Tibial nerve (tissue), 4 donors: Measurements from ENCODE around the gene RABL3. TPM values are rescaled to one million over a fixed set of nuclear protein-coding genes. Genes with fewer than 3 reads are reported as not detected.

Experiments
- DNase-seq, 2 donors: peaks; one replicate each; pipeline ENCODE4 v3.0.0-alpha.2; 2019; ENCODE audit warnings: low spot score in 2 of 2
- H3K27ac ChIP-seq, 4 donors: fragments of 200-600 bp; sonication (generic) in 3 of 4; one replicate each; pipeline ENCODE4 v1.5.1; 2017 to 2019; ENCODE audit warnings: mild to moderate bottlenecking in 1 of 4
- H3K27me3 ChIP-seq, 2 donors: fragments of 200-600 bp; sonication (generic) in 1 of 2; one replicate each; pipeline versions ENCODE4 v1.5.1 to v1.6.0; 2017 to 2019
- H3K36me3 ChIP-seq, 3 donors: fragments of 200-600 bp; sonication (generic); one replicate each; pipeline ENCODE4 v1.5.1; 2018 to 2019
- H3K4me1 ChIP-seq, 4 donors: fragments of 200-600 bp; sonication (generic) in 3 of 4; one replicate each; pipeline ENCODE4 v1.5.1; 2017 to 2019
- H3K4me3 ChIP-seq, 4 donors: fragments of 200-600 bp; sonication (generic) in 3 of 4; one replicate each; pipeline ENCODE4 v1.5.1; 2017 to 2019; ENCODE audit warnings: mild to moderate bottlenecking in 1 of 4, moderate library complexity in 1 of 4
- H3K9me3 ChIP-seq, 4 donors: fragments of 200-600 bp; sonication (generic) in 3 of 4; one replicate each; pipeline ENCODE4 v1.5.1; 2017 to 2019
- CTCF ChIP-seq, 5 experiments: fragments of 200-600 bp in 3 of 5; fragments of 450-650 bp in 2 of 5; sonication (generic) in 3 of 5; IDR thresholded peaks; one replicate each; pipeline ENCODE4 v1.5.1; 2016 to 2019; ENCODE audit warnings: antibody characterized with exemption in 5 of 5, mild to moderate bottlenecking in 3 of 5, moderate library complexity in 2 of 5
- EP300 ChIP-seq, 2 donors: sonication (generic); formaldehyde crosslinking; IDR thresholded peaks; one replicate each; pipeline ENCODE4 v1.6.1; 2017; ENCODE audit warnings: antibody characterized with exemption in 2 of 2, mild to moderate bottlenecking in 1 of 2
- POLR2A ChIP-seq, 2 donors: fragments of 450-650 bp; IDR thresholded peaks; one replicate each; pipeline ENCODE4 v1.6.1; 2017; ENCODE audit warnings: antibody characterized with exemption in 2 of 2, mild to moderate bottlenecking in 2 of 2, moderate library complexity in 2 of 2
- WGBS, 2 donors: methylation state at CpG; one replicate each; pipeline ENCODE4 v1.1.5; 2018; 5-methylcytosine and 5-hydroxymethylcytosine counted together
- total RNA-seq, 4 donors: library from RNA; depleted of rRNA; stranded (reverse); fragments of >200 nt; gene quantifications; one replicate each; pipeline ENCODE4 v1.1.0, GENCODE V29; 2016

The RABL3 gene
- total RNA-seq, 4 donors from 2014 or later = 10.8 to 17.6 (median 15.0) TPM

DNA sequence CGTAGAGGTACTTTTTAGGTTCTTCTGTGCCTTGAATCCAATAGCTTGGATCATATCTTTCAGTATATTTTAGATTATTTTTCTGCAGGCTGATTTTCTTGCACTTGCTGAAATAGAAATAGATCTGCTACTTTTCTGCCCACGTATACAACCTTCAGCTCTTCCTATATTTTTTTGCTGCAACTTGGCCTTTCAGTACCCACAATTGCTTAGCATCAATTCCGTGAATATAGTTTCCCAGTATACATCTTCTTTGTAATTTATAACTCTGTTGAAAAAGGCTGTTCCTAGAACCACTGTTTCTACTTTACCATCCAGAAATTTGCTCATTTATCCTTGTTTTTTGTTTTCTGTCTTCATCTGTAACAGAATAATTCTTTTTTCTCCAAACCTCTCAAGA is 36.5 kb upstream of the RABL3 start:
- no peak overlapping the region for H3K27ac ChIP-seq
- no peaks in the 10 kb centered on the region for H3K4me1 ChIP-seq
- 91 to 93% methylated on average over 3 of the region's 3 CpGs for WGBS, 2 donors
- no peak overlapping the region for H3K4me3 ChIP-seq
- no peaks in the 10 kb centered on the region for H3K27me3 ChIP-seq
- no peak for DNase-seq
- peaks cover 0 to 50% (median 5%) of the 10 kb centered on the region in 3 donors for H3K36me3 ChIP-seq
- no peaks in the 10 kb centered on the region for H3K9me3 ChIP-seq
- no peak for TF ChIP-seq EP300 (IDR thresholded peaks at IDR 0.05)
- no peak for TF ChIP-seq POLR2A (IDR thresholded peaks at IDR 0.05)
- no peak for TF ChIP-seq CTCF (IDR thresholded peaks at IDR 0.05)

- Histone ChIP-seq H3K27me3 (no peaks in the 10 kb centered on the region), H3K4me3 (no peak overlapping the region), H3K27ac (no peak overlapping the region), H3K4me1 (no peaks in the 10 kb centered on the region), H3K36me3 (peaks cover 0 to 31% (median 0%) of the 10 kb centered on the region in 3 donors), H3K9me3 (no peaks in the 10 kb centered on the region)
- DNase-seq = no peak
- WGBS, 2 donors = 84 to 90% methylated on average over 3 to 4 of the region's 4 CpGs
- no peak for TF ChIP-seq CTCF (IDR thresholded peaks at IDR 0.05)
- no peak for TF ChIP-seq POLR2A (IDR thresholded peaks at IDR 0.05)
- TF ChIP-seq EP300 (IDR thresholded peaks at IDR 0.05) = no peak
Observed at GRCh38 chr3:120775411-120775810, 33.1 kb upstream of the RABL3 start.

DNA sequence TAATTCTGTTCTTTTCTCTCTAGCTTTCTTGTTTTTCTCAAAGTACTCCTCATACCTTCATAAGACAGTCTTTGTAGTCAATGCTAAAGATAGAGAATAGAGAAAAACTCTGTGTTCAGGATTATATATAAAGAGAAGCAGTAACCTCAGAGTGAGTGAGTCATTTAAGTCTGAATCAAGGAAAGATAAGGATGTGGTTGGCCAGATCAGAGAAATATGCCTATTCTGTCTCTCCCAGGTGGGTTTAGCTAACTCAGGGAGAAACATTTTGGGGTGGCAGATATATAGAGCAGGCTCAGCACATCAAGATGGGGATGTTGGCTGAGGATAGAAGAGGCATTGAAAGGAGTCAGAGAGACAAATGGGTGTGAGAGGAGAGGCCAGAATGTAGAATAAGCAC is 31.6 kb upstream of the RABL3 start:
- Histone ChIP-seq H3K27me3 (no peaks in the 10 kb centered on the region), H3K4me3 (no peak overlapping the region), H3K36me3 (peaks cover 0 to 24% (median 0%) of the 10 kb centered on the region in 3 donors), H3K4me1 (no peaks in the 10 kb centered on the region), H3K9me3 (no peaks in the 10 kb centered on the region), H3K27ac (no peak overlapping the region)
- TF ChIP-seq CTCF (IDR thresholded peaks at IDR 0.05) (no peak), POLR2A (IDR thresholded peaks at IDR 0.05) (no peak), EP300 (IDR thresholded peaks at IDR 0.05) (no peak)
- no peak for DNase-seq

GRCh38 chr3:120772081-120772480 is 29.8 kb upstream of the RABL3 start:
- no peaks in the 10 kb centered on the region for H3K9me3 ChIP-seq
- H3K27me3 ChIP-seq = no peaks in the 10 kb centered on the region
- H3K27ac ChIP-seq = no peak overlapping the region
- H3K36me3 ChIP-seq = peaks cover 0 to 16% (median 0%) of the 10 kb centered on the region in 3 donors
- peaks cover 0 to 8% (median 2%) of the 10 kb centered on the region in 4 donors for H3K4me1 ChIP-seq
- DNase-seq = no peak
- TF ChIP-seq EP300 (IDR thresholded peaks at IDR 0.05) (no peak), POLR2A (IDR thresholded peaks at IDR 0.05) (no peak), CTCF (IDR thresholded peaks at IDR 0.05) (no peak)
- H3K4me3 ChIP-seq = no peak overlapping the region
- 58 to 85% methylated on average over 2 of the region's 2 CpGs for WGBS, 2 donors

DNA sequence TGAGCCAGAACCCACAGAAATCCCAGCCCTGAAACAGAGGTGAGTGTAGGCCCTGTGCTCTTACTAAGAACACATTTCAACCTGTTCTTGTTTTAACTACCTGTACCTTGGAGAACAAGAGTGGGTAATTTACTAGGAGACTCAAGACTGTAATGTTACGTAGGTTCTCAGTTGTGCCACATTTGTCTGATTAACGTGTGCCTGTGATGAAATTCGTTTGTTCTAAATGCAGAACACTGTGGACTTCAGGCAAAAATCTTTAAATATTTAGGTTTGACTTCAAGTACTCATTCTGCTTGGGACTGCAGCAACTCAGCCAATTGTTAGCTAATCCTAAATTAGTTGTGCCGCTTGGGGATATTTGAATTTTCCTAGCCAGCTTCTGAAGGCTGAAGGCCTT is 28.6 kb upstream of the RABL3 start:
- Histone ChIP-seq H3K36me3 (peaks cover 0 to 4% (median 0%) of the 10 kb centered on the region in 3 donors), H3K27me3 (no peaks in the 10 kb centered on the region), H3K9me3 (no peaks in the 10 kb centered on the region), H3K27ac (no peak overlapping the region), H3K4me3 (no peak overlapping the region), H3K4me1 (peaks cover 0 to 15% (median 3%) of the 10 kb centered on the region in 4 donors)
- TF ChIP-seq POLR2A (IDR thresholded peaks at IDR 0.05) (no peak), CTCF (IDR thresholded peaks at IDR 0.05) (no peak), EP300 (IDR thresholded peaks at IDR 0.05) (no peak)
- DNase-seq = no peak
- WGBS, 2 donors = 93 to 95% methylated on average over 4 of the region's 4 CpGs
